ENCODE results near the gene BABAM1. TPM values are rescaled to one million over a fixed set of nuclear protein-coding genes. Genes with fewer than 3 reads are reported as not detected.

The BABAM1 gene
- 91.6 to 98.6 TPM (median 92.2 TPM) in 3 replicates for total RNA-seq

GRCh38 chr19:17266975-17267788 is at the start of gene BABAM1:
BABAM1 (plus strand) TSS chr19:17267443; CDS start chr19:17268807, 1,364 bp downstream.
- H3K4me1 Mint-ChIP-seq: peaks cover 8% of the 10 kb centered on the region
- TF ChIP-seq CTCF (IDR thresholded peaks at IDR 0.05; ENCODE audit: unreplicated experiment): no peak
- no peaks in the 10 kb centered on the region for H3K9me3 Mint-ChIP-seq
- peak; percentile 84 to 91 for DNase-seq (ENCODE audit: low spot score in 2 of 2, unreplicated experiment in 2 of 2)
- H3K4me3 Mint-ChIP-seq: peak within 1 kb of the TSS; percentile 89
- H3K27me3 Mint-ChIP-seq (ENCODE audit: low read depth): no peaks in the 10 kb centered on the region
- H3K36me3 Mint-ChIP-seq: peaks cover 8% of the 10 kb centered on the region
- peak within 1 kb of the TSS; percentile 85 for H3K27ac Mint-ChIP-seq

- Mint-ChIP-seq H3K4me3 (no peak overlapping the region), H3K4me1 (peaks cover 10% of the 10 kb centered on the region), H3K27ac (no peak overlapping the region), H3K9me3 (no peaks in the 10 kb centered on the region), H3K36me3 (peaks cover 18% of the 10 kb centered on the region), H3K27me3 (ENCODE audit: low read depth) (no peaks in the 10 kb centered on the region)
- DNase-seq (ENCODE audit: low spot score in 2 of 2, unreplicated experiment in 2 of 2): no peak
- TF ChIP-seq CTCF (IDR thresholded peaks at IDR 0.05; ENCODE audit: unreplicated experiment): no peak
Observed at GRCh38 chr19:17219286-17219685, 48.0 kb upstream of the BABAM1 start.

- Mint-ChIP-seq H3K9me3 (no peaks in the 10 kb centered on the region), H3K27me3 (ENCODE audit: low read depth) (no peaks in the 10 kb centered on the region), H3K4me3 (no peak overlapping the region), H3K27ac (no peak overlapping the region), H3K36me3 (peaks cover 18% of the 10 kb centered on the region), H3K4me1 (peaks cover 5% of the 10 kb centered on the region)
- TF ChIP-seq CTCF (IDR thresholded peaks at IDR 0.05; ENCODE audit: unreplicated experiment): no peak
- DNase-seq (ENCODE audit: low spot score in 2 of 2, unreplicated experiment in 2 of 2): no peak
Observed at GRCh38 chr19:17220207-17220758, 47.0 kb upstream of the BABAM1 start.

GRCh38 chr19:17225053-17225452 is 42.2 kb upstream of the BABAM1 start:
- Mint-ChIP-seq H3K9me3 (no peaks in the 10 kb centered on the region), H3K27ac (no peak overlapping the region), H3K4me3 (peak overlapping the region; percentile 48), H3K27me3 (ENCODE audit: low read depth) (no peaks in the 10 kb centered on the region), H3K4me1 (peaks cover 4% of the 10 kb centered on the region), H3K36me3 (peaks cover 4% of the 10 kb centered on the region)
- DNase-seq (ENCODE audit: low spot score in 2 of 2, unreplicated experiment in 2 of 2): no peak
- TF ChIP-seq CTCF (IDR thresholded peaks at IDR 0.05; ENCODE audit: unreplicated experiment): no peak

- TF ChIP-seq CTCF (IDR thresholded peaks at IDR 0.05; ENCODE audit: unreplicated experiment): no peak
- no peaks in the 10 kb centered on the region for H3K9me3 Mint-ChIP-seq
- H3K27me3 Mint-ChIP-seq (ENCODE audit: low read depth): no peaks in the 10 kb centered on the region
- H3K36me3 Mint-ChIP-seq: peaks cover 4% of the 10 kb centered on the region
- peaks cover 4% of the 10 kb centered on the region for H3K4me1 Mint-ChIP-seq
- peak; percentile 91 to 96 for DNase-seq (ENCODE audit: low spot score in 2 of 2, unreplicated experiment in 2 of 2)
- peak within 1 kb of the TSS; percentile 98 for H3K27ac Mint-ChIP-seq
- H3K4me3 Mint-ChIP-seq: peak within 1 kb of the TSS; percentile 84
Observed at GRCh38 chr19:17226002-17226933, 41.0 kb upstream of the BABAM1 start, which contains the start of gene OCEL1. OCEL1 (plus strand) TSS chr19:17226226; CDS start chr19:17226248, 22 bp downstream.
